ENCODE measurements around the gene INSC.

Gene INSC

GRCh38 chr11:15123849-15124248 is 9.1 kb downstream of the INSC start (continued):
- TF ChIP-seq ZNF248 (tag by site-specific recombination; IDR thresholded peaks at IDR 0.05), result no peak
- TF ChIP-seq ZNF768 (tag by site-specific recombination; IDR thresholded peaks at IDR 0.05), result no peak
- TF ChIP-seq ZBTB7A (tag by site-specific recombination; IDR thresholded peaks at IDR 0.05; ENCODE audit: low read depth), result no peak
- TF ChIP-seq, protein P1, sequence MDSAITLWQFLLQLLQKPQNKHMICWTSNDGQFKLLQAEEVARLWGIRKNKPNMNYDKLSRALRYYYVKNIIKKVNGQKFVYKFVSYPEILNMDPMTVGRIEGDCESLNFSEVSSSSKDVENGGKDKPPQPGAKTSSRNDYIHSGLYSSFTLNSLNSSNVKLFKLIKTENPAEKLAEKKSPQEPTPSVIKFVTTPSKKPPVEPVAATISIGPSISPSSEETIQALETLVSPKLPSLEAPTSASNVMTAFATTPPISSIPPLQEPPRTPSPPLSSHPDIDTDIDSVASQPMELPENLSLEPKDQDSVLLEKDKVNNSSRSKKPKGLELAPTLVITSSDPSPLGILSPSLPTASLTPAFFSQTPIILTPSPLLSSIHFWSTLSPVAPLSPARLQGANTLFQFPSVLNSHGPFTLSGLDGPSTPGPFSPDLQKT (IDR thresholded peaks at IDR 0.05; ENCODE audit: borderline replicate concordance, low read depth, low read length), result no peak
- TF ChIP-seq GLIS2 (tag by site-specific recombination; IDR thresholded peaks at IDR 0.05), result no peak

- POLR2A ChIA-PET, result no interaction called here
- Histone ChIP-seq H3K27ac (ENCODE audit: extremely low read depth, low read depth, low read length) (no peak overlapping the region), H3K9me3 (ENCODE audit: control insufficient read depth, insufficient read depth, low read depth, low read length) (no peaks in the 10 kb centered on the region), H3K4me3 (ENCODE audit: low read depth, low read length) (no peak overlapping the region), H3K4me1 (ENCODE audit: control insufficient read depth, insufficient read depth, low read length) (no peaks in the 10 kb centered on the region), H3K36me3 (ENCODE audit: control insufficient read depth in 2 of 2, insufficient read depth in 1 of 2, low read length in 2 of 2) (no peaks in the 10 kb centered on the region)
- CTCF ChIA-PET, result interaction anchor here (0.9 kb wide), 1 partner anchor 15 kb away, joined by 3 read pairs; no protein-coding TSS in a partner anchor
- TF ChIP-seq ZBTB48 (tag by site-specific recombination; IDR thresholded peaks at IDR 0.05), result no peak
- no peak for TF ChIP-seq ZIC2 (tag by site-specific recombination; IDR thresholded peaks at IDR 0.05)
- TF ChIP-seq ZNF140 (tag by site-specific recombination; IDR thresholded peaks at IDR 0.05), result no peak
- TF ChIP-seq ZNF629 (tag by site-specific recombination; IDR thresholded peaks at IDR 0.05), result no peak
Measured at GRCh38 chr11:15124528-15124927, 9.8 kb downstream of the INSC start.

DNA sequence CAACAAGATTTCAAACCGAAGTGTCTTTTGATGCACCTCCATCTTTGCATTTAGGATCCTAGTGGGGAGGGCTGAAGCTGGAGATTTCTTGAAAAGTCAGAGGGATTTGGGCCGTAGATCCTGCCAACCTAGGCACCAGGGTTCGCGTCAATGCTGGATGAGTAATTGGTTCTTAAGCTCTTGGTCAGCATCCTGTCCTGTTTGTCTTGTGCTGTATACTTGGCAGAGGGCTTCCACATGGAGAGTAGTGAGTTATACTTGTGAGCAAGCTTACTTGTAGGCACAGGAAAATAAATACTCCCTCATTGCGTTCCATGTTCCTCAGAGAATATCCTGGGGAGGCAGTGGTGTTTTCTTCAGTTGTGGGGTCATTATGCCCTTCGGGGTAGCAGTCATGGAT is 12.6 kb downstream of the INSC start:
- POLR2A ChIA-PET, result no interaction called here
- Histone ChIP-seq H3K4me3 (ENCODE audit: low read depth, low read length) (no peak overlapping the region), H3K27ac (ENCODE audit: extremely low read depth, low read depth, low read length) (no peak overlapping the region), H3K4me1 (ENCODE audit: control insufficient read depth, insufficient read depth, low read length) (no peaks in the 10 kb centered on the region), H3K36me3 (ENCODE audit: control insufficient read depth in 2 of 2, insufficient read depth in 1 of 2, low read length in 2 of 2) (no peaks in the 10 kb centered on the region), H3K9me3 (ENCODE audit: control insufficient read depth, insufficient read depth, low read depth, low read length) (no peaks in the 10 kb centered on the region)
- CTCF ChIA-PET, result interaction anchor here (0.8 to 1.4 kb wide), 2 partner anchors 25 to 220 kb away, joined by 3 to 5 read pairs; no protein-coding TSS in a partner anchor
- no peak for TF ChIP-seq PATZ1 (tag by site-specific recombination; IDR thresholded peaks at IDR 0.05)
- no peak for TF ChIP-seq ZNF692 (tag by site-specific recombination; IDR thresholded peaks at IDR 0.05)
- no peak for TF ChIP-seq ZNF248 (tag by site-specific recombination; IDR thresholded peaks at IDR 0.05)
- TF ChIP-seq ZNF23 (tag by site-specific recombination; IDR thresholded peaks at IDR 0.05; ENCODE audit: borderline replicate concordance), result no peak
- no peak for TF ChIP-seq TCF7L2 (IDR thresholded peaks at IDR 0.05; ENCODE audit: borderline replicate concordance, low read depth, low read length)
- TF ChIP-seq ZEB2 (tag by site-specific recombination; IDR thresholded peaks at IDR 0.05), result no peak
- TF ChIP-seq, protein P2, sequence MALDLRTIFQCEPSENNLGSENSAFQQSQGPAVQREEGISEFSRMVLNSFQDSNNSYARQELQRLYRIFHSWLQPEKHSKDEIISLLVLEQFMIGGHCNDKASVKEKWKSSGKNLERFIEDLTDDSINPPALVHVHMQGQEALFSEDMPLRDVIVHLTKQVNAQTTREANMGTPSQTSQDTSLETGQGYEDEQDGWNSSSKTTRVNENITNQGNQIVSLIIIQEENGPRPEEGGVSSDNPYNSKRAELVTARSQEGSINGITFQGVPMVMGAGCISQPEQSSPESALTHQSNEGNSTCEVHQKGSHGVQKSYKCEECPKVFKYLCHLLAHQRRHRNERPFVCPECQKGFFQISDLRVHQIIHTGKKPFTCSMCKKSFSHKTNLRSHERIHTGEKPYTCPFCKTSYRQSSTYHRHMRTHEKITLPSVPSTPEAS (tag by site-specific recombination; IDR thresholded peaks at IDR 0.05), result no peak
- TF ChIP-seq ZNF837 (tag by site-specific recombination; IDR thresholded peaks at IDR 0.05), result no peak
- no peak for TF ChIP-seq ZBTB20 (tag by site-specific recombination; IDR thresholded peaks at IDR 0.05)

Data from HEK293 (cell line).